Measurements from ENCODE around the gene DBR1. TPM values are rescaled to one million over a fixed set of nuclear protein-coding genes. Genes with fewer than 3 reads are reported as not detected.

Gene DBR1
- total and polyA plus RNA-seq, 2 of the 13 experiments (the other 11 are each of a cell fraction or from before 2014, with no cell fraction given): 6.4 to 16.7 TPM

Other genes starting within 250 kb of the DBR1 start
- not detected in 2 replicates for gene CLDN18, start 164.8 kb downstream of the DBR1 start, total RNA-seq (2016; rRNA removed; fragmentation: Illumina TruSeq; extraction: Trizol)
- gene CLDN18, start 164.8 kb downstream of the DBR1 start, polyA plus RNA-seq (2011; rRNA removed): not detected in 2 replicates
- gene DZIP1L, start 59.3 kb downstream of the DBR1 start, total RNA-seq (2016; rRNA removed; fragmentation: Illumina TruSeq; extraction: Trizol): 1.1 and 1.2 TPM in 2 replicates
- gene DZIP1L, start 59.3 kb downstream of the DBR1 start, polyA plus RNA-seq (2011; rRNA removed): 0.39 and 0.90 TPM in 2 replicates
- not detected in 2 replicates for gene A4GNT, start 42.5 kb downstream of the DBR1 start, total RNA-seq (2016; rRNA removed; fragmentation: Illumina TruSeq; extraction: Trizol)
- gene A4GNT, start 42.5 kb downstream of the DBR1 start, polyA plus RNA-seq (2011; rRNA removed): not detected in 2 replicates
- 38.9 and 48.9 TPM in 2 replicates for gene ARMC8, start 12.4 kb upstream of the DBR1 start, total RNA-seq (2016; rRNA removed; fragmentation: Illumina TruSeq; extraction: Trizol)
- 50.7 and 55.3 TPM in 2 replicates for gene ARMC8, start 12.4 kb upstream of the DBR1 start, polyA plus RNA-seq (2011; rRNA removed)
- not detected in 2 replicates for gene NME9, start 154.9 kb upstream of the DBR1 start, total RNA-seq (2016; rRNA removed; fragmentation: Illumina TruSeq; extraction: Trizol)
- gene NME9, start 154.9 kb upstream of the DBR1 start, polyA plus RNA-seq (2011; rRNA removed): not detected in 2 replicates
- 36.2 TPM in 2 replicates for gene MRAS, start 173.7 kb upstream of the DBR1 start, total RNA-seq (2016; rRNA removed; fragmentation: Illumina TruSeq; extraction: Trizol)
- 8.8 and 8.9 TPM in 2 replicates for gene MRAS, start 173.7 kb upstream of the DBR1 start, polyA plus RNA-seq (2011; rRNA removed)